Measurements from ENCODE around the gene INAFM2.

INAFM2 gene

DNA sequence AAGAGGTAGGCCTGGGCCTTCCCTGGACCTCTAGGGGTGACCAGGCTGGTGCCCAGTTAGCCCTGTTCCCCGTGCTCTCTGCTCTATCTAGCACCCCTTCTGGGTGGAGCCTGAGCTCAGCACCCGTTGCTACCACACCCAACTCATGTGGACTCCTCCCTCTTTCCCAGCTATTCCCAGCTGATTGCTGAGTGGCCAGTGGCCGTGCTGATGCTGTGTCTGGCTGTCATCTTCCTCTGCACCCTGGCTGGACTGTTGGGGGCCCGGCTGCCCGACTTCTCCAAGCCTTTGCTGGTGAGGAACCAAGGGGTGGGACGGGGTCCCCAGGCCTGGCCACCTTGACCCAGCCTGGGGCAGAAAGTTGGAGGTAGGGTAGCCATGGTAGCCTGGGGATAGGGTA is 40.8 kb downstream of the INAFM2 start:
- CTCF ChIA-PET: interaction anchor here (0.9 kb wide), 2 partner anchors 20 to 88 kb away, joined by 3 read pairs; no protein-coding TSS in a partner anchor
- TF ChIP-seq NFRKB (IDR thresholded peaks at IDR 0.05) (no peak), SP1 (IDR thresholded peaks at IDR 0.05) (no peak)
- POLR2A ChIA-PET: interaction anchor here (2.7 kb wide), 1 partner anchor 42 kb away, joined by 11 read pairs; the partner anchor contains the start of gene IVD
- DNase-seq (ENCODE audit: extremely low spot score): no peak

DNA sequence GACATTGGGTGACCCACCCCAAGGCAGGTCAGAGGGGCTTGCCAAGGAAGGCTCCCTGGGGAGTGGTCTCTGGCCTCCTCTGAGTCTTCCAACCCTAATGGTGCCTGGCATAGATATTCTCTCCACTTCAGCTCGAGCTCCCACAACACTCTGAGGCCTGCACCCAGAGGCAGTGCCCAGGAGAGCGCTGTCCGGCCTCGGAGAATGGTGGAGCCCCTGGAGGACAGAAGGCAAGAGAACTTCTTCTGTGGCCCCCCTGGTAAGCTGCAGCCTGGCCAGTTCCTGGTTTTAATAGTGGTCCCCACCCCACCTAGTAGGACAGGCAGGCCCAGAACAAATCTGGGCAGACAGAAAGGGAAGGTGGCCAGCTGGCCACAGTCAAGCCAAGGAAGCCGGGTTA is 41.5 kb downstream of the INAFM2 start:
- ChIA-PET POLR2A (interaction anchor here (2.7 kb wide), 1 partner anchor 41 kb away, joined by 11 read pairs; the partner anchor contains the start of gene IVD), CTCF (interaction anchor here (0.9 kb wide), 2 partner anchors 21 to 89 kb away, joined by 3 read pairs; no protein-coding TSS in a partner anchor)
- no peak for TF ChIP-seq NFRKB (IDR thresholded peaks at IDR 0.05)
- TF ChIP-seq HDGF (IDR thresholded peaks at IDR 0.05; ENCODE audit: borderline replicate concordance): no peak
- no peak for TF ChIP-seq FOXM1 (IDR thresholded peaks at IDR 0.05; ENCODE audit: borderline replicate concordance)
- no peak for TF ChIP-seq SUZ12 (IDR thresholded peaks at IDR 0.05)
- TF ChIP-seq ELF4 (IDR thresholded peaks at IDR 0.05): no peak
- no peak for TF ChIP-seq ZNF384 (IDR thresholded peaks at IDR 0.05)
- TF ChIP-seq L3MBTL2 (conservative IDR thresholded peaks at IDR 0.05): no peak
- TF ChIP-seq, protein P1, sequence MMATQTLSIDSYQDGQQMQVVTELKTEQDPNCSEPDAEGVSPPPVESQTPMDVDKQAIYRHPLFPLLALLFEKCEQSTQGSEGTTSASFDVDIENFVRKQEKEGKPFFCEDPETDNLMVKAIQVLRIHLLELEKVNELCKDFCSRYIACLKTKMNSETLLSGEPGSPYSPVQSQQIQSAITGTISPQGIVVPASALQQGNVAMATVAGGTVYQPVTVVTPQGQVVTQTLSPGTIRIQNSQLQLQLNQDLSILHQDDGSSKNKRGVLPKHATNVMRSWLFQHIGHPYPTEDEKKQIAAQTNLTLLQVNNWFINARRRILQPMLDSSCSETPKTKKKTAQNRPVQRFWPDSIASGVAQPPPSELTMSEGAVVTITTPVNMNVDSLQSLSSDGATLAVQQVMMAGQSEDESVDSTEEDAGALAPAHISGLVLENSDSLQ (IDR thresholded peaks at IDR 0.05): no peak
- no peak for TF ChIP-seq LEF1 (IDR thresholded peaks at IDR 0.05; ENCODE audit: borderline replicate concordance)
- TF ChIP-seq TARDBP (IDR thresholded peaks at IDR 0.05): no peak
- no peak for TF ChIP-seq CTBP1 (IDR thresholded peaks at IDR 0.05; ENCODE audit: borderline replicate concordance)
- TF ChIP-seq FOXA1 (IDR thresholded peaks at IDR 0.05): no peak
- TF ChIP-seq SP1 (IDR thresholded peaks at IDR 0.05): no peak
- no peak for TF ChIP-seq ARNT (IDR thresholded peaks at IDR 0.05)
- no peak for TF ChIP-seq FOXK2 (IDR thresholded peaks at IDR 0.05)
- no peak for TF ChIP-seq BHLHE40 (IDR thresholded peaks at IDR 0.05; ENCODE audit: borderline replicate concordance)
- DNase-seq (ENCODE audit: extremely low spot score): no peak

- no peak for TF ChIP-seq BHLHE40 (IDR thresholded peaks at IDR 0.05; ENCODE audit: borderline replicate concordance)
- TF ChIP-seq HDGF (IDR thresholded peaks at IDR 0.05; ENCODE audit: borderline replicate concordance): no peak
- TF ChIP-seq ZNF384 (IDR thresholded peaks at IDR 0.05): no peak
- TF ChIP-seq NFRKB (IDR thresholded peaks at IDR 0.05): no peak
- TF ChIP-seq LEF1 (IDR thresholded peaks at IDR 0.05; ENCODE audit: borderline replicate concordance): no peak
- TF ChIP-seq SUZ12 (IDR thresholded peaks at IDR 0.05): no peak
- no peak for TF ChIP-seq TARDBP (IDR thresholded peaks at IDR 0.05)
- TF ChIP-seq L3MBTL2 (conservative IDR thresholded peaks at IDR 0.05): no peak
- no peak for TF ChIP-seq FOXM1 (IDR thresholded peaks at IDR 0.05; ENCODE audit: borderline replicate concordance)
- no peak for TF ChIP-seq FOXK2 (IDR thresholded peaks at IDR 0.05)
- no peak for TF ChIP-seq FOXA1 (IDR thresholded peaks at IDR 0.05)
- TF ChIP-seq ELF4 (IDR thresholded peaks at IDR 0.05): no peak
- TF ChIP-seq ARNT (IDR thresholded peaks at IDR 0.05): no peak
- TF ChIP-seq CTBP1 (IDR thresholded peaks at IDR 0.05; ENCODE audit: borderline replicate concordance): no peak
- TF ChIP-seq SP1 (IDR thresholded peaks at IDR 0.05): no peak
- TF ChIP-seq, protein P1 (IDR thresholded peaks at IDR 0.05): no peak
- ChIA-PET POLR2A (interaction anchor here (1.1 to 2.7 kb wide), 3 partner anchors 17 to 40 kb away, joined by 3 to 11 read pairs (median 6); partner anchors contain the start of genes IVD and KNSTRN), CTCF (interaction anchor here (0.6 kb wide), 1 partner anchor 54 kb away, joined by 6 read pairs; no protein-coding TSS in a partner anchor)
- no peak for DNase-seq (ENCODE audit: extremely low spot score)
Measured at GRCh38 chr15:40365624-40366456, 42.3 kb downstream of the INAFM2 start.

DNA sequence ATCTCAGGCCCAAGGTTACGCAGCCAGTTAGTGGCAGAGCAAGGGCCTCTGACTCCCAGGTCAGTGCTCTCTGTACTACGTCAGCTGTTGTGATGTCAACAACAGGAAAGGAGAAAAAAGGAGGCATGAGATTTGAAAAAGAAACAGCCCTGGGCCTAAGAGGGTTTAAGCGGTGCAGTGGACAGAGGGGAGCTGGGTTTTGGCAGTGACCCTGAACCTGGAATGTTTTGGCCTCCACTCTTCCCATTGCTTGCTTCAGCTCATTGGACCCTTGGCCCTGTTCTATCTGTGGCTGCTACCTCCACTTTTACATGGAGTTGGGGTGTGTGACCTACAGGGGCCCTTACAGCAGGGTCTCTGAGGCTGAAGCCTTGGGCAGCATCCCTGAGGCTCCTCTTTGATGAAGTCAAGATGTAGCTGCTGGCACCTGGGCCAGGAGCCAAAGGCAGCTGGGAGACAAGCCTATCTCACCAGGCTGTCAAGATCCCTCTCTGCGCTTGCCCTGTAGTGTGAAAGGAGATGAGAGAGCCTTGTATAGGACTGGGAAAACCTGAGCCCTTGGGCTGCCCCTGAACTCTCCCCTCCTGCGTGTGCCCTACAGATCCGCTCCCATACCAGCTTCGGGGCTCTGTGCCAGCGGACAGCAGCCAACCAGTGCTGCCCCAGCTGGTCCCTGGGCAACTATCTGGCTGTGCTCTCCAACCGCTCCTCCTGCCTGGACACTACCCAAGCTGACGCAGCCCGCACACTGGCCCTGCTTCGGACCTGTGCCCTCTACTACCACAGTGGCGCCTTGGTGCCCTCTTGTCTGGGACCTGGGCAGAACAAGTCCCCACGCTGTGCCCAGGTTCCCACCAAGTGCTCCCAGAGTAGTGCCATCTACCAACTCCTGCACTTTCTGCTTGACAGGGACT is 43.2 kb downstream of the INAFM2 start:
- ChIA-PET CTCF (interaction anchor here (0.6 kb wide), 2 partner anchors 13 to 55 kb away, joined by 3 to 6 read pairs; no protein-coding TSS in a partner anchor), POLR2A (interaction anchor here (1.1 to 2.7 kb wide), 3 partner anchors 16 to 39 kb away, joined by 3 to 11 read pairs (median 6); partner anchors contain the start of genes IVD and KNSTRN)
- TF ChIP-seq ARNT (IDR thresholded peaks at IDR 0.05) (no peak), ELF4 (IDR thresholded peaks at IDR 0.05) (no peak), TARDBP (IDR thresholded peaks at IDR 0.05) (no peak), FOXM1 (IDR thresholded peaks at IDR 0.05; ENCODE audit: borderline replicate concordance) (no peak), ZNF384 (IDR thresholded peaks at IDR 0.05) (no peak), SUZ12 (IDR thresholded peaks at IDR 0.05) (no peak), FOXK2 (IDR thresholded peaks at IDR 0.05) (no peak), SP1 (IDR thresholded peaks at IDR 0.05) (no peak), L3MBTL2 (conservative IDR thresholded peaks at IDR 0.05) (no peak), CTBP1 (IDR thresholded peaks at IDR 0.05; ENCODE audit: borderline replicate concordance) (no peak), HDGF (IDR thresholded peaks at IDR 0.05; ENCODE audit: borderline replicate concordance) (no peak), BHLHE40 (IDR thresholded peaks at IDR 0.05; ENCODE audit: borderline replicate concordance) (no peak)
- TF ChIP-seq, protein P1 (IDR thresholded peaks at IDR 0.05): no peak
- DNase-seq (ENCODE audit: extremely low spot score): no peak

DNA sequence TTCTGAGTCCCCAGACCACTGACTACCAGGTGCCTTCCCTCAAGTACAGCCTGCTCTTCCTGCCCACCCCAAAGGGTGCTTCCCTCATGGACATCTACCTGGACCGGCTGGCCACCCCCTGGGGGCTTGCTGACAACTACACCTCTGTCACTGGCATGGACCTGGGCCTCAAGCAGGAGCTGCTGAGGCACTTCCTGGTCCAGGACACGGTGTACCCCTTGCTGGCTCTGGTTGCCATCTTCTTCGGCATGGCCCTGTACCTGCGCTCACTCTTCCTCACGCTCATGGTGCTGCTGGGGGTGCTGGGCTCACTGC is 43.8 kb downstream of the INAFM2 start:
- ChIA-PET CTCF (interaction anchor here (0.6 kb wide), 1 partner anchor 14 kb away, joined by 3 read pairs; no protein-coding TSS in a partner anchor), POLR2A (no interaction called here)
- no peak for DNase-seq (ENCODE audit: extremely low spot score)
- no peak for TF ChIP-seq HDGF (IDR thresholded peaks at IDR 0.05; ENCODE audit: borderline replicate concordance)
- TF ChIP-seq LEF1 (IDR thresholded peaks at IDR 0.05; ENCODE audit: borderline replicate concordance): no peak
- TF ChIP-seq, protein P1 (IDR thresholded peaks at IDR 0.05): no peak
- no peak for TF ChIP-seq TARDBP (IDR thresholded peaks at IDR 0.05)
- TF ChIP-seq FOXM1 (IDR thresholded peaks at IDR 0.05; ENCODE audit: borderline replicate concordance): no peak
- no peak for TF ChIP-seq NFRKB (IDR thresholded peaks at IDR 0.05)
- TF ChIP-seq SUZ12 (IDR thresholded peaks at IDR 0.05): no peak
- no peak for TF ChIP-seq FOXK2 (IDR thresholded peaks at IDR 0.05)
- TF ChIP-seq L3MBTL2 (conservative IDR thresholded peaks at IDR 0.05): no peak
- no peak for TF ChIP-seq FOXA1 (IDR thresholded peaks at IDR 0.05)
- TF ChIP-seq CTBP1 (IDR thresholded peaks at IDR 0.05; ENCODE audit: borderline replicate concordance): no peak
- no peak for TF ChIP-seq ELF4 (IDR thresholded peaks at IDR 0.05)
- TF ChIP-seq ZNF384 (IDR thresholded peaks at IDR 0.05): no peak

Data from HEK293T (cell line).